GM21390 (cell line): Measurements from ENCODE around the gene SEC24B.
"Not testable (repeated sequence)": the region's sequence is repeated elsewhere in the genome, so short reads cannot be mapped to it uniquely, and the experiment has no call there.

Source experiments
- ATAC-seq: cut with Tn5 transposase; IDR thresholded peaks from one replicate; pipeline ENCODE4 v1.9.1; 2021; ENCODE audit not compliant: unreplicated experiment

SEC24B gene

GRCh38 chr4:109497511-109497910, 63.9 kb downstream of the SEC24B start:
- no peak for ATAC-seq

GRCh38 chr4:109499513-109499912, 65.9 kb downstream of the SEC24B start:
- no peak for ATAC-seq

- ATAC-seq, result no peak
These were observed 73.3 kb downstream of the SEC24B start for GRCh38 chr4:109506890-109507289.

- no peak for ATAC-seq
These were observed 77.1 kb downstream of the SEC24B start for GRCh38 chr4:109510687-109511086.

- no peak for ATAC-seq
These were observed 77.8 kb downstream of the SEC24B start for GRCh38 chr4:109511414-109511813.

GRCh38 chr4:109513368-109513767, 79.8 kb downstream of the SEC24B start:
- ATAC-seq, result not testable (repeated sequence)

- no peak for ATAC-seq
These were observed 98.6 kb downstream of the SEC24B start for GRCh38 chr4:109532182-109532581.

GRCh38 chr4:109545401-109545800, 111.8 kb downstream of the SEC24B start:
- no peak for ATAC-seq

- ATAC-seq, result no peak
These were observed 113.8 kb downstream of the SEC24B start for GRCh38 chr4:109547394-109547793.

GRCh38 chr4:109548655-109549054, 115.0 kb downstream of the SEC24B start:
- ATAC-seq, result no peak

GRCh38 chr4:109552237-109552636, 118.6 kb downstream of the SEC24B start:
- no peak for ATAC-seq

GRCh38 chr4:109553130-109553529, 119.5 kb downstream of the SEC24B start:
- no peak for ATAC-seq

- no peak for ATAC-seq
These were observed 121.4 kb downstream of the SEC24B start for GRCh38 chr4:109554971-109555370.

- no peak for ATAC-seq
These were observed 123.8 kb downstream of the SEC24B start for GRCh38 chr4:109557433-109557832.

- ATAC-seq, result not testable (repeated sequence)
These were observed 124.5 kb downstream of the SEC24B start for GRCh38 chr4:109558095-109558494.

GRCh38 chr4:109559625-109559982, 126.0 kb downstream of the SEC24B start:
- ATAC-seq, result peak; percentile 23

GRCh38 chr4:109559983-109560686, 126.5 kb downstream of the SEC24B start, which contains the start of gene MCUB:
TSS of gene MCUB (plus strand) at chr4:109560246. CDS start at chr4:109560338, 92 bp downstream.
- peak; percentile 87 for ATAC-seq

- peak; percentile 64 for ATAC-seq
These were observed 127.3 kb downstream of the SEC24B start for GRCh38 chr4:109560687-109561461.

- ATAC-seq, result no peak
These were observed 129.0 kb downstream of the SEC24B start for GRCh38 chr4:109562457-109563239.

- no peak for ATAC-seq
These were observed 137.9 kb downstream of the SEC24B start for GRCh38 chr4:109571494-109571893.

GRCh38 chr4:109572154-109572553, 138.5 kb downstream of the SEC24B start:
- no peak for ATAC-seq
